K562 (cell line): ENCODE measurements around the gene TRANK1. TPM values are rescaled to one million over a fixed set of nuclear protein-coding genes. Genes with fewer than 3 reads are reported as not detected.
A peak's percentile ranks its signal among the peaks of the same experiment; 100 is the strongest.

Source experiments
- ARID1B ChIP-seq: fragments of 450-650 bp; IDR thresholded peaks from 2 replicates; pipeline ENCODE4 v1.6.1; 2016; ENCODE audit warnings: antibody characterized with exemption, mild to moderate bottlenecking, inconsistent platforms
- CUX1 ChIP-seq: fragments of 200-800 bp; sonication (Bioruptor generic); IDR thresholded peaks from 2 replicates; pipeline ENCODE4 v1.6.1; 2016; ENCODE audit warnings: missing genetic modification characterization, missing compliant biosample characterization
- GTF2B ChIP-seq: IDR thresholded peaks from 2 replicates; pipeline ENCODE4 v1.6.1; 2011; ENCODE audit not compliant: insufficient read length; ENCODE audit errors: extremely low read depth
- MAFK ChIP-seq: IDR thresholded peaks from 2 replicates; pipeline ENCODE4 v1.6.1; 2011; ENCODE audit warnings: low read length, improper control_type of control experiment
- MCM3 ChIP-seq: fragments of 450-650 bp; IDR thresholded peaks from 2 replicates; pipeline ENCODE4 v1.6.1; 2016
- MYNN ChIP-seq, 2 experiments: sonication (generic); formaldehyde crosslinking in 1 of 2; IDR thresholded peaks; 2 replicates each; pipeline versions ENCODE4 v1.5.0 to v1.6.1; 2016 to 2020; ENCODE audit warnings: antibody characterized with exemption in 1 of 2, missing genetic modification reagents in 1 of 2
- PCBP1 ChIP-seq: fragments of 200-400 bp; formaldehyde crosslinking; IDR thresholded peaks from 2 replicates; pipeline ENCODE4 v1.6.1; 2018; ENCODE audit warnings: mild to moderate bottlenecking, low read depth, low read length; ENCODE audit not compliant: poor library complexity, severe bottlenecking
- PHB ChIP-seq: fragments of 250-450 bp; sonication (Bioruptor Pico); IDR thresholded peaks from 2 replicates; pipeline ENCODE4 v1.5.0; 2021
- SMAD1 ChIP-seq: fragments of 150-350 bp; IDR thresholded peaks from 2 replicates; pipeline ENCODE4 v1.6.1; 2014; ENCODE audit warnings: low read length, low read depth; ENCODE audit not compliant: partially characterized antibody
- ZNF277 ChIP-seq: fragments of 250-450 bp; sonication (Bioruptor Pico); IDR thresholded peaks from 2 replicates; pipeline ENCODE4 v1.8.0; 2022; ENCODE audit warnings: inconsistent platforms, mild to moderate bottlenecking, moderate library complexity, borderline replicate concordance
- polyA plus RNA-seq, 8 experiments: library from polyadenylated mRNA; depleted of rRNA in 4 of 8; stranded (reverse) in 5 of 8; unstranded in 3 of 8; fragments of >200 nt; fragmentation: Nextera tagmentation in 2 of 8; fragmentation: Illumina TruSeq in 1 of 8; extraction: Ambion mirVana in 2 of 8; extraction: Trizol in 1 of 8; gene quantifications; 2 replicates each; pipeline versions ENCODE4 v1.2.1 to v1.2.3, GENCODE V29; 2011 to 2014; ENCODE audit warnings: inconsistent platforms in 1 of 8, missing spikeins in 1 of 8
- total RNA-seq, 7 experiments: library from RNA; depleted of rRNA in 6 of 7; stranded (reverse); fragments of >200 nt in 6 of 7; fragmentation: Illumina TruSeq in 2 of 7; extraction: Trizol in 2 of 7; gene quantifications; 2 replicates each; pipeline versions ENCODE4 v1.2.1 to v1.2.3, GENCODE V29; 2011 to 2021; ENCODE audit warnings: low replicate concordance in 1 of 7

Gene TRANK1
- total and polyA plus RNA-seq, 9 of the 15 experiments (the other 6 are each of a cell fraction or from before 2014, with no cell fraction given), result 0.41 to 5.3 (median 2.1) TPM

- TF ChIP-seq ZNF277 (CRISPR knock-in tag) (no peak), GTF2B (no peak), MYNN (IDR thresholded peaks at IDR 0.05) (peak; percentile 65; the same call in 1 of the 2 replicates), MYNN (CRISPR knock-in tag; IDR thresholded peaks at IDR 0.05) (no peak), PHB (CRISPR knock-in tag) (no peak), MCM3 (no peak), SMAD1 (no peak), PCBP1 (no peak), MAFK (no peak), ARID1B (peak; percentile 91), CUX1 (CRISPR knock-in tag) (no peak)
Observed at GRCh38 chr3:36954452-36955134, 9.7 kb upstream of the TRANK1 start (continued).
